Raji (cell line): Measurements from ENCODE around the gene TSPOAP1.

Source experiments
- POLR2A ChIP-seq: IDR thresholded peaks from 2 replicates; pipeline ENCODE4 v1.6.1; 2011; ENCODE audit warnings: low read depth, low read length, control low read depth; ENCODE audit not compliant: insufficient read depth

The TSPOAP1 gene

DNA sequence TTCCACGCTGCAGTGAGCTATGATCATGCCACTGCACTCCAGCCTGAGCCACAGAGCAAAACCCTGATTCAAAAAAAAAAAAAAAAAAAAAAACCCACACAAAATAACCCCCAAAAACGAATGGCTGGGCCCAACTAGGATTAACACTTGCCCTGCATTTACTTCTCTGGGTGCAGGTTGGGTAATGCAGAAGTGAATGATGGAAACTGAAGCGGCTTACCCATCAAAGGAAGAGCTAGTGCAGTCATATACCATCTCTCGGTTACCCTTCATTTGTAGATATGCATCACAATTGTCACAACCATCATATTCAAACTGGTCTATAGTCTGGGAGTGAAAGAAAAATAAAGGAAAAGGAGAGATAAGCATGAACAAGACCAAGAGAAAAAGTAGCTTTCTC lies 22.6 kb upstream of the TSPOAP1 start:
- no peak for TF ChIP-seq POLR2A

GRCh38 chr17:58348038-58348437 lies 19.4 kb upstream of the TSPOAP1 start:
- no peak for TF ChIP-seq POLR2A

GRCh38 chr17:58345500-58345899 lies 16.9 kb upstream of the TSPOAP1 start:
- TF ChIP-seq POLR2A: no peak

GRCh38 chr17:58344791-58345157 lies 16.2 kb upstream of the TSPOAP1 start:
- TF ChIP-seq POLR2A: no peak; the same call in 1 of the 2 replicates

DNA sequence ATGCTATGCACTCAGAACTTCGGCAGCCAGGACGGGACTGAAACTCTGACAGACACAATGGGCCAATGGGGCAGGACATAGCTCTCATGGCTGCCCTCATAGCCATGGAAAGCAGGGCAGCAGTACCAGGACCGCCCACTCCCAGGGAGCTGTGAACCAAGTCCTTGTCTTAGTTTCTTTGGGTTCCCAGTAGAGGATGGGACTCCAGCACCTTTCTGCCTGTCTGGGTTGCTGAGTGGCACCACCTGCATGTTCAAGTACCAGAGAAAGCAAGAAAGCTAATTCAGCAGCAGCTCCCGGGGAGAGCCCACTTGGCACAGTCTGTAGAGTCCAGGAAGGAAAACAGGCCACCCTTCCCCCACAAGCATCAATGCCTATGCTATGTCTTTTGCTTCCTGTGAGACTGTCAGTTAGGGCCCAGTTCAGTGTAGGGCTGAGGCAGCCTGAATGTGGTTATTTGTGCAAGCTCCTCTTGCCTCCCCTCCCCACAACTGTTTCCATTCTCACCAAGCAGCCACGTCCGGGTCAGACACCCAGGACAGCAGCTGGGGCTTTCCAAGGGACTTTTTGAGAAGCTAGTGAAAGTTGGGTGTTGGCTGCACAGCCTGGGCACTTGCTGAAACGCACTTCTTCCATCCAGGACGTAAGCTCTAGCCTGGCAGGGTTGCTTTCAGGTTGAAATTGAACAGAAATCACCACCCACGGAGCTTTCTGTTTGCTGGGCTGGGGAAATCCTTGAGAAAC lies 15.6 kb upstream of the TSPOAP1 start:
- TF ChIP-seq POLR2A: peak; percentile 67

GRCh38 chr17:58343131-58343530 lies 14.5 kb upstream of the TSPOAP1 start:
- TF ChIP-seq POLR2A: no peak

DNA sequence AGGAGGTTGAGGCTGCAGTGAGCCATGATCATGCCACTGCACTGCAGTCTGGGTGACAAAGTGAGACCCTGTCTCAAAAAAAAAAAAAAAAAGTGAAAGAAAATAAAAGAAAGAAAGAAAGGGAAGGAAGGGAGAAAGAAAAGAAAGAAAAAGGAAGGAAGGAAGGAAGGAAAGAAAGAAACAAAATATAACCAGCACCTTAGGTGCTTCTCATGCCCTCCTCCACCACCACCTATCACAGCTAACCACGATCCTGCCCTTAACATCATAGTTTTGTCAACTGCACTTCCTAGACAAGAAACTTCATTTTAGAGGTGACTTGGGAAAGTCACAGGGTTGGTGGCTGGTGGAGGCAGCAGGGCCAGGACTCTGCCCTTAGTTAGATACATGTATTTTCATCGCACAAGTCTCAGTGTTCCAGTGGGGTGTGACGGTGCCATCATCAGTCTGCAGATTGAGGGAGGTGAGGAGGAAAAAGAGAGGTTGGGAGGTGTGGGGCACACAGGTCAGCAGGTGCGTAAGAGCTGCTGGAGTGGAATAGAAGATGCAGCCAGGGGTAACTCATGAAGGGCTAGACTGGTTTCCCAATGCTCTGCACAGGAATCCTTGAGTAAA lies 13.4 kb upstream of the TSPOAP1 start:
- no peak for TF ChIP-seq POLR2A

DNA sequence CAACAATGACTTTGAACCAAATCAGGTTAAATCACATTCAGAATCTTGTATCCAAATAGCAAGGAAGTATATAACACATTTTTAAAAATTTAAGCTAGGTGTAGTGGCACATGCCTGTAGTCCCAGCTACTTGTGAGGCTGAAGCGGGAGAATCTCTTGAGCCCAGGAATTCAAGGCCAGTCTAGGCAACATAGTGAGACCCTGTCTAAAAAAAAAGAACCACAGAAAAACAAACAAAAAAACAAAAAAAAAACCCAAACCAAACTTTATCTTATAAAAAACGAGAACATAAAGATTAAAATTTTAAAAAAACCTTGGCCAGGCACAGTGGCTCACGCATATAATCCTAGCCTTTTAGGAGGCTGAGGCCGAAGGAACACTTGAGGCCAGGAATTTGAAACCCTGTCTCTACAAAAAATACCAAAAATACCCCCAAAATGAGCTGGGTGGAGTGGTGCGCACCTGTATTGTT lies 11.8 kb upstream of the TSPOAP1 start:
- TF ChIP-seq POLR2A: no peak

GRCh38 chr17:58339755-58340404 lies 11.3 kb upstream of the TSPOAP1 start:
- TF ChIP-seq POLR2A: no peak; the same call in 1 of the 2 replicates

- peak; percentile 87 for TF ChIP-seq POLR2A
Observed at GRCh38 chr17:58338841-58339754, 10.5 kb upstream of the TSPOAP1 start.

GRCh38 chr17:58338454-58338840 lies 9.9 kb upstream of the TSPOAP1 start:
- TF ChIP-seq POLR2A: no peak

DNA sequence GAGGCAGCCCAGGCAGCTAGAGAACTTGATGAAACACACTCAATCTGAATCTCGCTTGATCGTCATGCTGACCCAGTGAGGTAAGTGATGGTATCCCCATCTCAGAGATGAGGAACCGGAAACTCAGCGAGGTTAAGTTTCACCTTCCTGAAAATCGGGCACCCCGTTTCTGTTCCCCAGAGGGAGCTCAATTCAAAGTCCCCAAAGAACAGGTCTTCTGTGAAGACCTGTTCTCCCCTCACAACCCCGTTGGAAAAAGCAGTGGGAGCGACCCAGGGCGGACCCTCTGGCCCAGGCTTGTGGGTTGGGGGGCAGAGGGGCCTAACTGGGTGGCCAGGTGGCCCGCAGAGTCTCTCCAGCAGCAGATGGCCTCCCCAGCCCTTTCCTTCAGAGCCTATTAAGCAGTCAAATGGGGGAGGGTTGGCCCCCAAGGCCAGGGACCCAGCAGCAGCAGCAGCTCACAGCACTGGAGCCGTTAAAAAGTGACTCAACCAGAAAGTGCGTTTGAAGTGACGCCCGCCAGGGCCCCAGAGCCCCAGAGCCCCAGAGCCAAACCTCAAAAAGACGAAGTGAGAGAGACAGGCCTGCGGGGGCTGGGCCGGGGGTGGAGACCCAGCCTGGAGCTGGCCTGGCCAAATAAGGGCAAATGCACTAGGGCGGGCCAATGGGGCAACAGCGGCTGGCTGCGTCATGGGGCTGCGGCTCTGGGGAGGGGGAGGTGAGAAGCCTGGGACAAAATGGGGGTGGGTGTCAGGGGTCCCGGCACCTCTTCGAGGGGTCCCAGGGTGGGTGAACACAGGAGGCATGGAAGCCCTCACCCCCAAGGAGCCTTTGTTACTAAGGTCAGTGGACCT lies 9.2 kb upstream of the TSPOAP1 start:
- peak; percentile 60 for TF ChIP-seq POLR2A

- TF ChIP-seq POLR2A: peak; percentile 56
Observed at GRCh38 chr17:58337210-58337599, 8.6 kb upstream of the TSPOAP1 start.

DNA sequence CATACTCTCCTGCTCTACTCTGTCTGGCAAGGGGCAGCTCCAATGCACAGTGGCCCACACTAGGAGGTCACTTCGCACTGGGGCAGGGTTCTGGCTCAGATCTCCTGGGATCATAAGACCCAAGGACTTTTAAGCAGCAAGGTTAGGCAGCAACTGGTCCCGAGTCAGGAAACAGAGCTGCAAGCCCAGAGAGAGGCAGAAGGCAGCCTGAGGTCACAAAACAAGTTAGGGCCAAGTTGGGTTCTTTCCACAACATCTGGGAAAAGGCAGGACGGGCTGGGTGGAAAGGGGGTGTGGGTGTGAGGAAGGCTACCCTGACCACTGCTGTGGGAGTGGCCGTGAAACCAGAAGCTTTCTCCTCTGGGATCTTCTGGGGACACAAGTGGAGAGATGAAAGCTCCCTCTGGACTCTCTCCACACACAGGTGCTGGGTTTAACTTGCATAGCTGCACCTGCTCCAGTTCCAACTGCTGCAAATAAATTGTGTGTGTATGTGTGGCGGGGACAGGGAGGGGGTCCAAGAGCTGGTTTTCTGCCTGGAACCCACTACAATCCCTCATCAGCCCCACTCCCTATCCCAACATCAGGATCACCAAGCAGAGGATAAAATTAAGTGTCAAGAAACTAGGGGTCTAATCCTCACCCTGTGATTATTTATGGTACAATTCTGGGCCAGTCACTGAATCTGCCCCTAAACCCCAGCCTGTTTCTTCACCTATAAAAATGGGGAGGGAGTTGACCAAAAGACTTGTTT lies 8.0 kb upstream of the TSPOAP1 start:
- TF ChIP-seq POLR2A: no peak
